Small intestine (tissue), 7 donors: ENCODE data around the gene MBD3L2B. TPM values are rescaled to one million over a fixed set of nuclear protein-coding genes. Genes with fewer than 3 reads are reported as not detected.
"Not testable (repeated sequence)": the region's sequence is repeated elsewhere in the genome, so short reads cannot be mapped to it uniquely, and the experiment has no call there.

Experiments used
- DNase-seq, 2 donors: peaks; one replicate each; pipeline versions ENCODE4 v3.0.0 to v3.0.0-alpha.2; 2013
- FAIRE-seq: peaks from 2 replicates; lab custom pipeline; 2012; peaks lifted over from hg19 to GRCh38; lab: Jason Lieb, UNC
- H3K27ac ChIP-seq, 3 donors: one replicate each; pipeline ENCODE4 v1.5.1; 2013; ENCODE audit warnings: low read length in 2 of 3, mild to moderate bottlenecking in 2 of 3, control low read depth in 1 of 3, inconsistent platforms in 1 of 3, low read depth in 1 of 3, moderate library complexity in 1 of 3
- H3K27me3 ChIP-seq, 3 donors: one replicate each; pipeline ENCODE4 v1.6.1; 2013; ENCODE audit warnings: low read length in 3 of 3, inconsistent platforms in 1 of 3; ENCODE audit not compliant: control insufficient read depth in 3 of 3, insufficient read depth in 3 of 3
- H3K36me3 ChIP-seq, 3 donors: one replicate each; pipeline ENCODE4 v1.6.1; 2013; ENCODE audit warnings: low read length in 3 of 3, inconsistent platforms in 1 of 3, low read depth in 1 of 3, mild to moderate bottlenecking in 1 of 3, moderate library complexity in 1 of 3; ENCODE audit not compliant: control insufficient read depth in 3 of 3, insufficient read depth in 2 of 3
- H3K4me1 ChIP-seq, 3 donors: one replicate each; pipeline ENCODE4 v1.6.1; 2013; ENCODE audit warnings: low read length in 2 of 3, inconsistent platforms in 1 of 3, low read depth in 1 of 3, mild to moderate bottlenecking in 1 of 3, moderate library complexity in 1 of 3; ENCODE audit not compliant: control insufficient read depth in 3 of 3, insufficient read depth in 2 of 3
- H3K4me3 ChIP-seq, 3 donors: one replicate each; pipeline ENCODE4 v1.5.1; 2013; ENCODE audit warnings: low read length in 3 of 3, control low read depth in 1 of 3, inconsistent platforms in 1 of 3, low read depth in 1 of 3, mild to moderate bottlenecking in 1 of 3, moderate library complexity in 1 of 3
- H3K9me3 ChIP-seq, 2 donors: one replicate each; pipeline ENCODE4 v1.6.1; 2013; ENCODE audit warnings: low read depth in 1 of 2, low read length in 1 of 2; ENCODE audit not compliant: control insufficient read depth in 2 of 2, insufficient read depth in 1 of 2
- WGBS, 3 donors: extraction: QIAGEN DNeasy Blood & Tissue Kit; methylation state at CpG; one replicate each; pipeline ENCODE4 v1.1.7; 2013; 5-methylcytosine and 5-hydroxymethylcytosine counted together
- polyA plus RNA-seq, 4 donors: library from polyadenylated mRNA; stranded (reverse) in 3 of 4; unstranded in 1 of 4; fragments of 200-250 nt in 3 of 4; fragments of 120-200 nt in 1 of 4; gene quantifications; one replicate each; pipeline versions ENCODE4 v1.2.1 to v1.2.3, GENCODE V29; 2013
- donor health status: healthy with polysubstance abuse.
- donor health status: control.
- donor health status: control.
- donor health status: Bipolar disorder and iron deficiency.
- donor health status: healthy.

MBD3L2B gene
- polyA plus RNA-seq, 4 donors, result 0.09 TPM; not detected in 3

- not testable (repeated sequence) for H3K9me3 ChIP-seq, H3K27ac ChIP-seq, H3K4me1 ChIP-seq, H3K27me3 ChIP-seq, H3K36me3 ChIP-seq, DNase-seq, H3K4me3 ChIP-seq, FAIRE-seq
- 58 to 71% (median 63%) methylated on average over 1 of the region's 2 CpGs for WGBS, 3 donors
Observed at GRCh38 chr19:7059977-7060376, 38.7 kb upstream of the MBD3L2B start.

DNA sequence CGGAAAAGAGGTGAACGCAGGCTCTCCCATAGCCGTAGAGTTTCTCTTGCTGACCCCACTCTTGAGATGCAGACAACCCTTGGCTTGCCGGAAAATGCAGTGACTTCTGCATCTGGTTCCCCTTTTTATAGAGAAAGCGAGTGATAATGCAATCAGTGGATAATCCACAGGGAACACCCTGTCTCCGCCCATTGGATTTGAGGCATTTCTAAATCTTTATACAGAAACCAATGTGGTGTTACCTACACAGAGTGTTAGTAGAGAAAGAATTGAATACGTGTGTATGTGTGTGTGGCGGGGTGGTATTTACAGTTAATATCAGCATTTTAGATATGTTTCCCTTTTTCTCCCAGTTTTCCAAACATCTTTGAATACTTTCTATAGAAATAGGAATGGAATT is 37.3 kb upstream of the MBD3L2B start, which contains the start of gene MBD3L3:
Gene MBD3L3 (minus strand): TSS at position 101 of the 400 bp plus-strand sequence. CDS start 71 bp downstream, at position 30.
- not testable (repeated sequence) for H3K36me3 ChIP-seq, H3K9me3 ChIP-seq, H3K27me3 ChIP-seq, H3K27ac ChIP-seq, FAIRE-seq, DNase-seq, H3K4me1 ChIP-seq, H3K4me3 ChIP-seq
- no CpG with 5 or more reads among the region's 8 CpGs for WGBS, 3 donors

DNA sequence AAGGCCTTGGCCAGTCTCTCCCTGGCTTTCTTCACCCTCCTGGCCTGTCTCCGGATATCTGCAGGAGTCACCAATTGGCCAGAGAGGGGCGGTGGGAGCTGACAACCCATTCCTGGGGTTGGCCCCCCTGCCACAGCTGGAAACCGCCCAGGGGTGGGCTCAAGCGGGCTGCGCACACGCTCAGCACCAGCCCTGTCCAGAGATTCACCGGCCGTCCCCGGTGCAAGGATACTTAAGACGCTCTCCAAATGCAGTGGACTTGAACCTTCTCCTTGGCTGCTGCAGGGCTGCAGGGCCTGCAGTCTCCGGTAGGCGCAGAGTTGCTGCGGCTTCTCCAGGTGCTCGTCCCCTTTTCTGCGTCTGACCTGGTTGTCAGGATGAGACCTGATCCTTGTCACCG is 35.1 kb upstream of the MBD3L2B start:
- FAIRE-seq, H3K4me1 ChIP-seq: not testable (repeated sequence)
- 84 to 95% (median 89%) methylated on average over 8 of the region's 16 CpGs for WGBS, 3 donors

DNA sequence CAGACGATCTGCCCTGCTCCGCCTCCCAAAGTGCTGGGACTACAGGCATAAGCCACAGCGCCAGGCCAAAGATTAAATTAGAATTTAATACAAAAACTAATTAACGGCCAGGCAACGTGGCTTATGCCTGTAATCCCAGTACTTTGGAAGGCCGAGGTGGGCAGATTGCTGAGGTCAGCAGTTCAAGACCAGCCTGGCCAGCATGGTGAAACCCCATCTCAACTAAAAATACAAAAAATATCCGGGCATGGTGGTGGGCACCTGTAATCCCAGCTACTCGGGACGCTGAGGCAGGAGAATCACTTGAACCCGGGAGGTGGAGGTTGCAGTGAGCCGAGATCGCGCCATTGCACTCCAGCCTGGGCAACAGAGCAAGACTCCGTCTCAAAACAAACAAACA is 34.4 kb upstream of the MBD3L2B start:
- not testable (repeated sequence) for DNase-seq, H3K27me3 ChIP-seq, FAIRE-seq, H3K4me3 ChIP-seq, H3K4me1 ChIP-seq, H3K9me3 ChIP-seq, H3K27ac ChIP-seq, H3K36me3 ChIP-seq
- WGBS, 3 donors, result 89 to 92% (median 90%) methylated on average over 12 of the region's 14 CpGs

More for the DNA sequence above, 35.1 kb upstream of the MBD3L2B start:
- not testable (repeated sequence) for H3K4me3 ChIP-seq, H3K27me3 ChIP-seq, H3K36me3 ChIP-seq, DNase-seq, H3K27ac ChIP-seq, H3K9me3 ChIP-seq

GRCh38 chr19:7054635-7055368 is 33.6 kb upstream of the MBD3L2B start:
- H3K36me3 ChIP-seq, H3K4me3 ChIP-seq, H3K27ac ChIP-seq, H3K9me3 ChIP-seq, H3K27me3 ChIP-seq, DNase-seq, H3K4me1 ChIP-seq: not testable (repeated sequence)
- WGBS, 3 donors, result 95 to 97% (median 96%) methylated on average over 8 to 12 of the region's 14 CpGs
- FAIRE-seq, result peak; percentile 26

GRCh38 chr19:7052896-7053295 is 31.7 kb upstream of the MBD3L2B start:
- FAIRE-seq, H3K4me3 ChIP-seq, H3K36me3 ChIP-seq, H3K4me1 ChIP-seq, H3K27me3 ChIP-seq, H3K27ac ChIP-seq, H3K9me3 ChIP-seq, DNase-seq: not testable (repeated sequence)
- WGBS, 3 donors, result 83 to 94% (median 91%) methylated on average over 7 of the region's 7 CpGs

DNA sequence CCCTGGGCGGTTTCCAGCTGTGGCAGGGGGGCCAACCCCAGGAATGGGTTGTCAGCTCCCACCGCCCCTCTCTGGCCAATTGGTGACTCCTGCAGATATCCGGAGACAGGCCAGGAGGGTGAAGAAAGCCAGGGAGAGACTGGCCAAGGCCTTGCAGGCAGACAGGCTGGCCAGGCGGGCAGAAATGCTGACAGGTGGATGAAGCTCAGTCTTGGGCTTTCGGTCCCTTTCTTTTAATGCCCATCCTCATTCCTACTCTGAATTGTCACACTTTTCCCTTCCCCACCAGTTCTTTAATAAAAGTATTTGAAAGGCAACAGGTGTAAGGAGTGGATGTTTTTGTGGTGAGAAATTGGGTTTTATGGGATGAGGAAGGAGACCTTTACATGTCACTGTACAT is 30.2 kb upstream of the MBD3L2B start:
- H3K27me3 ChIP-seq, FAIRE-seq, H3K27ac ChIP-seq, H3K4me1 ChIP-seq, H3K9me3 ChIP-seq, DNase-seq, H3K36me3 ChIP-seq, H3K4me3 ChIP-seq: not testable (repeated sequence)
- WGBS, 3 donors, result 68 to 91% (median 91%) methylated on average over 2 of the region's 5 CpGs

DNA sequence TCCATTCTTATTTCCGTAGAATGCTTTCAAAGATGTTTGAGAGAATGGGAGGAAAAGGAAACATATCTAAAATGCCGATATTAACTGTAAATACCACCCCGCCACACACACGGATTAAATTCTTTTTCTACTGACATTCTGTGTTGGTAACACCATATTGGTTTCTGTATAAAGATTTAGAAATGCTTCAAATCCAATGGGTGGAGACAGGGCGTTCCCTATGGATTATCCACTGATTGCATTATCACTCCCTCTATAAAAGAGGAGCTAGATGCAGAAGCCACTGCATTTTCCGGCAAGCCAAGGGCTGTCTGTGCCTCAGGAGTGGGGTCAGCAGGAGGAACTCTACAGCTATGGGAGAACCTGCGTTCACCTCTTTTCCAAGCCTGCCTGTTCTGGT is 27.8 kb upstream of the MBD3L2B start, which contains the start of gene MBD3L2:
Gene MBD3L2 (plus strand): TSS at position 301 of the 400 bp plus-strand sequence. CDS start 53 bp downstream, at position 354.
- not testable (repeated sequence) for FAIRE-seq, H3K27ac ChIP-seq, H3K36me3 ChIP-seq, H3K4me3 ChIP-seq, H3K9me3 ChIP-seq, H3K27me3 ChIP-seq, DNase-seq, H3K4me1 ChIP-seq
- no CpG with 5 or more reads among the region's 7 CpGs for WGBS, 3 donors
